ENCODE results near the gene PRPF40B.
"Not testable (repeated sequence)": the region's sequence is repeated elsewhere in the genome, so short reads cannot be mapped to it uniquely, and the experiment has no call there.

The PRPF40B gene

GRCh38 chr12:49623142-49623904, at the start of gene PRPF40B:
Gene PRPF40B (plus strand): TSS chr12:49623561. CDS start chr12:49623591, 30 bp downstream.
- DNase-seq (ENCODE audit: low spot score), result peak; percentile 98

- no peak for DNase-seq (ENCODE audit: low spot score)
Measured at GRCh38 chr12:49577589-49578315, 45.6 kb upstream of the PRPF40B start.

GRCh38 chr12:49578471-49579112, 44.8 kb upstream of the PRPF40B start:
- DNase-seq (ENCODE audit: low spot score), result no peak

- peak; percentile 80 for DNase-seq (ENCODE audit: low spot score)
Measured at GRCh38 chr12:49580572-49581535, 42.5 kb upstream of the PRPF40B start.

GRCh38 chr12:49582201-49582600, 41.2 kb upstream of the PRPF40B start:
- no peak for DNase-seq (ENCODE audit: low spot score)

GRCh38 chr12:49582850-49583249, 40.5 kb upstream of the PRPF40B start:
- no peak for DNase-seq (ENCODE audit: low spot score)

GRCh38 chr12:49583366-49584094, 39.8 kb upstream of the PRPF40B start:
- DNase-seq (ENCODE audit: low spot score), result no peak

- no peak for DNase-seq (ENCODE audit: low spot score)
Measured at GRCh38 chr12:49584591-49584990, 38.8 kb upstream of the PRPF40B start.

GRCh38 chr12:49585477-49586459, 37.6 kb upstream of the PRPF40B start:
- DNase-seq (ENCODE audit: low spot score), result no peak

GRCh38 chr12:49587174-49587908, 36.0 kb upstream of the PRPF40B start:
- peak; percentile 23 for DNase-seq (ENCODE audit: low spot score)

- no peak for DNase-seq (ENCODE audit: low spot score)
Measured at GRCh38 chr12:49588281-49588680, 35.1 kb upstream of the PRPF40B start.

- DNase-seq (ENCODE audit: low spot score), result no peak
Measured at GRCh38 chr12:49588721-49589516, 34.4 kb upstream of the PRPF40B start.

GRCh38 chr12:49598527-49598926, 24.8 kb upstream of the PRPF40B start:
- no peak for DNase-seq (ENCODE audit: low spot score)

GRCh38 chr12:49599961-49600360, 23.4 kb upstream of the PRPF40B start:
- no peak for DNase-seq (ENCODE audit: low spot score)

- no peak for DNase-seq (ENCODE audit: low spot score)
Measured at GRCh38 chr12:49603721-49604120, 19.6 kb upstream of the PRPF40B start.

- no peak for DNase-seq (ENCODE audit: low spot score)
Measured at GRCh38 chr12:49604856-49605255, 18.5 kb upstream of the PRPF40B start.

GRCh38 chr12:49605539-49605938, 17.8 kb upstream of the PRPF40B start, which contains the start of gene FAM186B:
Gene FAM186B (minus strand): TSS chr12:49605639. CDS start chr12:49605477, 162 bp downstream.
- not testable (repeated sequence) for DNase-seq (ENCODE audit: low spot score)

Data from HuH-7.5 (cell line).